DMS 273 (cell line): Measurements from ENCODE around the gene CDC23.
"Not testable (repeated sequence)": the region's sequence is repeated elsewhere in the genome, so short reads cannot be mapped to it uniquely, and the experiment has no call there.

ENCODE experiments used
- DNase-seq: peaks from one replicate; lab custom pipeline; 2025; ENCODE audit not compliant: unreplicated experiment; lab: John Stamatoyannopoulos, UW

CDC23 gene

GRCh38 chr5:138148811-138149210 is 64.3 kb downstream of the CDC23 start:
- no peak for DNase-seq

DNA sequence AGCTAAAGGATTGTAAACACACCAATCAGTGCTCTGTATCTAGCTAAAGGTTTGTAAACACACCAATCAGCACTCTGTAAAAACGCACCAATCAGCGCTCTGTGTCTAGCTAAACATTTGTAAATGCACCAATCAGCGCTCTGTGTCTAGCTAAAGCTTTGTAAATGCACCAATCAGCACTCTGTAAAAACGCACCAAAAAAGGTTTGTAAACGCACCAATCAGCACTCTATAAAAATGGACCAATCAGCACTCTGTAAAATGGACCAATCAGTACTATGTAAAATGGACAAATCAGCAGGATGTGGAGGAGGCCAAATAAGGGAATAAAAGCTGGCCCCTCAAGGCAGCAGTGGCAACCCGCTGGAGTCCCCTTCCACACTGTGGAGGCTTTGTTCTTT is 69.5 kb downstream of the CDC23 start:
- DNase-seq: not testable (repeated sequence)

- no peak for DNase-seq
Observed at GRCh38 chr5:138141734-138142133, 71.4 kb downstream of the CDC23 start.

DNA sequence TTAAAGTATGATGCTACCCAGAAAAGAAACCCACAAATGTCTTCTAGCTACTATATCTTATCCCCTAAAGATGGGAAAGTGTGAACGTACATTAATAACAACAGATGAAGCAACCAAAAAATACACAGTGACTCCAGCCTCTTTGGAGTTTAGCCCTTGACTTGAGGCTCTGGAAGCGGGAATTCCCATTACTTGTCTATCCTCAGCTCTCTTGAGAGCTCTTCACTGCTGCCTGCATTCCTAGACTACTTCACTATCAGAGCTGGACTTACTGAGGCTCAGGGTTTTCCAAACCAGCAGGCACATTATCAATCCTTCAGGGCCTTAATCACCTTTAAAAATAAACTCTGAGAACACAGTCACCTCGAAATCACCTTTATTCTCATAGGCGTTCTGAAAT is 72.9 kb downstream of the CDC23 start:
- DNase-seq: no peak

- no peak for DNase-seq
Observed at GRCh38 chr5:138139781-138140090, 73.4 kb downstream of the CDC23 start.

GRCh38 chr5:138138949-138139780 is 74.0 kb downstream of the CDC23 start, which contains the start of gene NME5:
Gene NME5, minus strand, starts transcription at chr5:138139428. Its CDS starts 648 bp downstream, at chr5:138138780.
- DNase-seq: peak; percentile 86
